Ishikawa (cell line): Measurements from ENCODE around the gene OSBPL6.

Source experiments
- CEBPB ChIP-seq: IDR thresholded peaks from 2 replicates; pipeline ENCODE4 v1.6.1; 2012
- CREB1 ChIP-seq: IDR thresholded peaks from 2 replicates; pipeline ENCODE4 v1.6.1; 2012; ENCODE audit warnings: low read depth
- EGR1 ChIP-seq: IDR thresholded peaks from 2 replicates; pipeline ENCODE4 v1.6.1; 2012
- EP300 ChIP-seq: IDR thresholded peaks from 2 replicates; pipeline ENCODE4 v1.6.1; 2012; ENCODE audit warnings: borderline replicate concordance
- FOXM1 ChIP-seq: IDR thresholded peaks from 2 replicates; pipeline ENCODE4 v1.6.1; 2012; ENCODE audit warnings: low read depth, borderline replicate concordance
- MAX ChIP-seq: IDR thresholded peaks from 2 replicates; pipeline ENCODE4 v1.6.1; 2012
- NFIC ChIP-seq: IDR thresholded peaks from 2 replicates; pipeline ENCODE4 v1.6.1; 2012
- RAD21 ChIP-seq: IDR thresholded peaks from 2 replicates; pipeline ENCODE4 v1.6.1; 2012; ENCODE audit warnings: low read depth
- REST ChIP-seq: IDR thresholded peaks from 2 replicates; pipeline ENCODE4 v1.6.1; 2012; ENCODE audit warnings: low read depth, mild to moderate bottlenecking
- TAF1 ChIP-seq: IDR thresholded peaks from 2 replicates; pipeline ENCODE4 v1.6.1; 2012; ENCODE audit warnings: low read depth, mild to moderate bottlenecking
- TCF12 ChIP-seq: IDR thresholded peaks from 2 replicates; pipeline ENCODE4 v1.6.1; 2012; ENCODE audit warnings: low read depth
- TEAD4 ChIP-seq: IDR thresholded peaks from 2 replicates; pipeline ENCODE4 v1.6.1; 2012
- USF1 ChIP-seq: IDR thresholded peaks from 2 replicates; pipeline ENCODE4 v1.6.1; 2012
- YY1 ChIP-seq: IDR thresholded peaks from 2 replicates; pipeline ENCODE4 v1.6.1; 2012; ENCODE audit warnings: low read depth
- ZBTB7A ChIP-seq: IDR thresholded peaks from 2 replicates; pipeline ENCODE4 v1.6.1; 2012; ENCODE audit warnings: low read depth

Gene OSBPL6

GRCh38 chr2:178266445-178266844, 72.1 kb downstream of the OSBPL6 start:
- TF ChIP-seq YY1 (no peak), RAD21 (no peak), ZBTB7A (no peak), TCF12 (no peak), TEAD4 (no peak), REST (no peak), FOXM1 (no peak), TAF1 (no peak), MAX (no peak), NFIC (no peak), EP300 (no peak)

GRCh38 chr2:178267660-178268059, 73.3 kb downstream of the OSBPL6 start:
- TF ChIP-seq RAD21 (no peak), ZBTB7A (no peak), REST (no peak), TAF1 (no peak), NFIC (no peak), YY1 (no peak), CEBPB (no peak), EP300 (no peak), CREB1 (no peak), EGR1 (no peak), TCF12 (no peak), TEAD4 (no peak), MAX (no peak), FOXM1 (no peak)

DNA sequence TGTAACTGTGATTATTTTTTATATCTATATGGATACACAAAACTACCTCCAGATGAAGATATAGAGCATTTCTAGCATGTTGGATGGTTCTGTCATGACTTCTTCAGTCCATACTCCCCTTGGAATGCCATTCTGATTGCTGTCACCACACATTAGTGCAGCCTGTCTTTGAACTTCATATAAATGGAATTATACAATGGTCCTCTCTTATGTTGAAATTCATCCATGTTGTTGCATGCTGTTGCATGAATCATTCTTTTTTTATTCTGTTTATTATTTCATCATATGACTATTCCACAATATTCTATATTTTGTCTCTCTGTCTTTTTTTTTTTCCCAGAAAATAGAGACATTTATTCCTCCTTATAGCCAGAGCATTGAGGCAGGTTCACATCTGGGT, 74.1 kb downstream of the OSBPL6 start:
- TF ChIP-seq EGR1 (no peak), REST (no peak), CREB1 (no peak), RAD21 (no peak), CEBPB (no peak), EP300 (no peak), TEAD4 (no peak), ZBTB7A (no peak), MAX (no peak), FOXM1 (no peak), TAF1 (no peak)

- TF ChIP-seq USF1 (no peak), TAF1 (no peak), EGR1 (no peak), REST (no peak), ZBTB7A (no peak), MAX (no peak), TEAD4 (no peak), RAD21 (no peak), FOXM1 (no peak), NFIC (no peak), CREB1 (no peak), CEBPB (no peak), EP300 (no peak), TCF12 (no peak), YY1 (no peak)
Observed at GRCh38 chr2:178269438-178270224, 75.3 kb downstream of the OSBPL6 start.
